H9 (cell line): ENCODE measurements around the gene CFAP141. TPM values are rescaled to one million over a fixed set of nuclear protein-coding genes. Genes with fewer than 3 reads are reported as not detected.

Source experiments
- DNase-seq: peaks from one replicate; pipeline ENCODE4 v3.0.0-alpha.2; 2017
- H2AFZ ChIP-seq: one replicate; pipeline ENCODE4 v1.6.1; 2013; ENCODE audit warnings: mild to moderate bottlenecking, low read length, control low read depth, moderate library complexity
- H2AK5ac ChIP-seq: 2 replicates; pipeline ENCODE4 v1.6.1; 2013; ENCODE audit warnings: low read length, control low read depth, mixed read lengths; ENCODE audit not compliant: insufficient read length
- H2BK120ac ChIP-seq: one replicate; pipeline ENCODE4 v1.6.1; 2013; ENCODE audit warnings: low read depth, mild to moderate bottlenecking, low read length, control low read depth, inconsistent platforms; ENCODE audit not compliant: poor library complexity, severe bottlenecking
- H2BK12ac ChIP-seq: 2 replicates; pipeline ENCODE4 v1.6.1; 2013; ENCODE audit warnings: low read length, control low read depth, mixed read lengths, low read depth; ENCODE audit not compliant: insufficient read length
- H2BK15ac ChIP-seq: 2 replicates; pipeline ENCODE4 v1.6.1; 2013; ENCODE audit warnings: low read depth, low read length, control low read depth
- H2BK20ac ChIP-seq: one replicate; pipeline ENCODE4 v1.6.1; 2013; ENCODE audit warnings: low read depth, mild to moderate bottlenecking, low read length, control low read depth, inconsistent platforms; ENCODE audit not compliant: poor library complexity, severe bottlenecking
- H2BK5ac ChIP-seq: 2 replicates; pipeline ENCODE4 v1.6.1; 2013; ENCODE audit warnings: low read length, control low read depth, mixed read lengths; ENCODE audit not compliant: insufficient read length
- H3K14ac ChIP-seq: 2 replicates; pipeline ENCODE4 v1.6.1; 2013; ENCODE audit warnings: low read length, control low read depth; ENCODE audit not compliant: insufficient read depth
- H3K18ac ChIP-seq: 2 replicates; pipeline ENCODE4 v1.6.1; 2013; ENCODE audit warnings: low read depth, mild to moderate bottlenecking, mixed read lengths, low read length, control low read depth; ENCODE audit not compliant: insufficient read length
- H3K23ac ChIP-seq: 2 replicates; pipeline ENCODE4 v1.6.1; 2013; ENCODE audit warnings: low read length, control low read depth, mixed read lengths, low read depth; ENCODE audit not compliant: insufficient read length
- H3K23me2 ChIP-seq: 2 replicates; pipeline ENCODE4 v1.6.1; 2013; ENCODE audit warnings: low read depth, mild to moderate bottlenecking, mixed read lengths, low read length, control low read depth; ENCODE audit not compliant: insufficient read length, poor library complexity, severe bottlenecking
- H3K27ac ChIP-seq: 2 replicates; pipeline ENCODE4 v1.5.1; 2013; ENCODE audit warnings: low read length, control low read depth, mixed read lengths, low read depth; ENCODE audit not compliant: insufficient read length
- H3K27me3 ChIP-seq: 2 replicates; pipeline ENCODE4 v1.6.1; 2013; ENCODE audit warnings: low read length, control low read depth, inconsistent platforms; ENCODE audit not compliant: insufficient read depth
- H3K4ac ChIP-seq: 2 replicates; pipeline ENCODE4 v1.6.1; 2013; ENCODE audit warnings: low read depth, mild to moderate bottlenecking, control low read depth, inconsistent platforms, low read length, moderate library complexity
- H3K4me1 ChIP-seq: 2 replicates; pipeline ENCODE4 v1.6.1; 2013; ENCODE audit warnings: low read length, control low read depth, inconsistent platforms; ENCODE audit not compliant: insufficient read depth
- H3K4me2 ChIP-seq: 2 replicates; pipeline ENCODE4 v1.6.1; 2013; ENCODE audit warnings: low read length, control low read depth, mixed read lengths; ENCODE audit not compliant: insufficient read length, insufficient read depth
- H3K56ac ChIP-seq: 2 replicates; pipeline ENCODE4 v1.6.1; 2013; ENCODE audit warnings: low read depth, mild to moderate bottlenecking, mixed read lengths, low read length, control low read depth; ENCODE audit not compliant: insufficient read length
- H3K79me1 ChIP-seq: 2 replicates; pipeline ENCODE4 v1.6.1; 2013; ENCODE audit warnings: low read depth, mild to moderate bottlenecking, moderate library complexity, low read length, control low read depth, inconsistent platforms; ENCODE audit not compliant: insufficient read depth, poor library complexity, severe bottlenecking
- H3K79me2 ChIP-seq: 2 replicates; pipeline ENCODE4 v1.6.1; 2013; ENCODE audit warnings: low read length, control low read depth, inconsistent platforms; ENCODE audit not compliant: insufficient read depth
- H3K9ac ChIP-seq: 2 replicates; pipeline ENCODE4 v1.6.1; 2013; ENCODE audit warnings: low read length, control low read depth, mixed read lengths; ENCODE audit not compliant: insufficient read length; ENCODE audit errors: extremely low read depth
- H3K9me3 ChIP-seq: one replicate; pipeline ENCODE4 v1.6.1; 2013; ENCODE audit warnings: low read depth, low read length, inconsistent platforms; ENCODE audit not compliant: control insufficient read depth
- H3T11ph ChIP-seq: one replicate; pipeline ENCODE4 v1.6.1; 2013; ENCODE audit warnings: mild to moderate bottlenecking, low read length, control low read depth, inconsistent platforms
- H4K20me1 ChIP-seq: one replicate; pipeline ENCODE4 v1.6.1; 2013; ENCODE audit not compliant: control insufficient read depth, insufficient read length, insufficient read depth
- H4K5ac ChIP-seq: 2 replicates; pipeline ENCODE4 v1.6.1; 2013; ENCODE audit warnings: low read depth, mild to moderate bottlenecking, mixed read lengths, low read length, control low read depth; ENCODE audit not compliant: insufficient read length
- H4K8ac ChIP-seq: replicated peaks from 2 replicates; pipeline ENCODE4 v1.6.1; 2013; ENCODE audit warnings: low read length, control low read depth, mixed read lengths, low read depth; ENCODE audit not compliant: insufficient read length
- H4K91ac ChIP-seq: 2 replicates; pipeline ENCODE4 v1.6.1; 2013; ENCODE audit warnings: low read depth, mild to moderate bottlenecking, moderate library complexity, mixed read lengths, low read length, control low read depth; ENCODE audit not compliant: insufficient read length
- H3K27ac Mint-ChIP-seq, 3 experiments: 2 replicates in 2 of 3; 3 replicates in 1 of 3; pipeline ENCODE4 v1.8.0; 2020 to 2021; ENCODE audit warnings: mixed read lengths in 3 of 3, mild to moderate bottlenecking in 1 of 3, moderate library complexity in 1 of 3
- H3K27me3 Mint-ChIP-seq: 2 replicates; pipeline ENCODE4 v1.8.0; 2021; ENCODE audit warnings: low read depth, mild to moderate bottlenecking, moderate library complexity, mixed read lengths
- H3K36me3 Mint-ChIP-seq, 3 experiments: 2 replicates in 2 of 3; 3 replicates in 1 of 3; pipeline ENCODE4 v1.8.0; 2020 to 2021; ENCODE audit warnings: low read depth in 3 of 3, mixed read lengths in 3 of 3; ENCODE audit not compliant: insufficient read depth in 1 of 3
- H3K4me1 Mint-ChIP-seq, 2 experiments: 2 replicates each; pipeline ENCODE4 v1.8.0; 2020; ENCODE audit warnings: mixed read lengths in 2 of 2
- H3K4me3 Mint-ChIP-seq, 2 experiments: 2 replicates in 1 of 2; 3 replicates in 1 of 2; pipeline ENCODE4 v1.8.0; 2020 to 2021; ENCODE audit warnings: mild to moderate bottlenecking in 2 of 2, mixed read lengths in 2 of 2, moderate library complexity in 1 of 2
- H3K9me3 Mint-ChIP-seq, 2 experiments: 2 replicates in 1 of 2; 3 replicates in 1 of 2; pipeline ENCODE4 v1.8.0; 2020; ENCODE audit warnings: mild to moderate bottlenecking in 2 of 2, mixed read lengths in 2 of 2, moderate library complexity in 1 of 2
- CTCF ChIP-seq: fragments of 200-600 bp; sonication (generic); conservative IDR thresholded peaks from 3 replicates; pipeline ENCODE4 v1.8.0; 2021; ENCODE audit warnings: antibody characterized with exemption, mild to moderate bottlenecking
- WGBS: extraction: QIAGEN DNeasy Blood & Tissue Kit; methylation state at CpG from one replicate; pipeline ENCODE4 v1.1.7; 2013; ENCODE audit warnings: missing lambda C conversion rate, low lambda C conversion rate, mixed read lengths; ENCODE audit not compliant: insufficient read length; ENCODE audit errors: extremely low coverage; 5-methylcytosine and 5-hydroxymethylcytosine counted together
- total RNA-seq: library from RNA; stranded (reverse); gene quantifications from 2 replicates; pipeline ENCODE4 v1.2.1, GENCODE V29; 2021

The CFAP141 gene
- total RNA-seq, 1 experiment from 2014 or later = not detected

- Mint-ChIP-seq H3K27me3 (no peaks in the 10 kb centered on the region), H3K9me3 (no peaks in the 10 kb centered on the region), H3K36me3 (peaks cover 52 to 90% (median 89%) of the 10 kb centered on the region in 3 experiments; a peak in 6 of 7 replicates), H3K27ac (peak overlapping the region in 1 of 3 experiments; percentile 34; a peak in 1 of 7 replicates), H3K4me3 (no peak overlapping the region), H3K4me1 (no peaks in the 10 kb centered on the region)
- Histone ChIP-seq H3K9ac (no peak overlapping the region), H3K79me1 (peaks cover 5% of the 10 kb centered on the region), H2BK12ac (no peak overlapping the region), H2BK15ac (no peak overlapping the region), H3K4ac (no peak overlapping the region), H2BK5ac (no peak overlapping the region), H3K27ac (no peak overlapping the region), H3K56ac (no peak overlapping the region), H3T11ph (no peak overlapping the region), H3K9me3 (no peaks in the 10 kb centered on the region), H2BK120ac (no peak overlapping the region), H2AK5ac (no peak overlapping the region), H4K5ac (no peak overlapping the region), H4K91ac (no peak overlapping the region), H3K79me2 (peaks cover 6% of the 10 kb centered on the region; the same call in 1 of the 2 replicates), H3K23me2 (no peaks in the 10 kb centered on the region), H2BK20ac (no peak overlapping the region), H2AFZ (no peak overlapping the region), H3K4me1 (no peaks in the 10 kb centered on the region), H4K20me1 (no peaks in the 10 kb centered on the region), H4K8ac (no peak overlapping the region), H3K14ac (no peak overlapping the region), H3K23ac (no peak overlapping the region), H3K18ac (no peak overlapping the region), H3K27me3 (no peaks in the 10 kb centered on the region), H3K4me2 (no peak overlapping the region)
- DNase-seq = no peak
- no CpG with 5 or more reads among the region's 2 CpGs for WGBS
- no peak for TF ChIP-seq CTCF
Measured at GRCh38 chr1:154237435-154237834, 31.3 kb upstream of the CFAP141 start.
